ENCODE data around the gene CCDC97.

CCDC97 gene

GRCh38 chr19:41305927-41306793 lies 3.8 kb upstream of the CCDC97 start:
- peaks cover 6% of the 10 kb centered on the region for H3K27me3 Mint-ChIP-seq (ENCODE audit: low read depth, poor library complexity)

GRCh38 chr19:41307090-41307875 lies 2.7 kb upstream of the CCDC97 start:
- Mint-ChIP-seq H3K4me1 (peaks cover 31% of the 10 kb centered on the region), H3K27me3 (ENCODE audit: low read depth, poor library complexity) (peaks cover 6% of the 10 kb centered on the region), H3K9me3 (no peaks in the 10 kb centered on the region), H3K36me3 (ENCODE audit: low read depth) (peaks cover 46% of the 10 kb centered on the region), H3K27ac (peak overlapping the region; percentile 93), H3K4me3 (no peak overlapping the region)
- DNase-seq: no peak
- no peak for TF ChIP-seq CTCF (IDR thresholded peaks at IDR 0.05)

More at GRCh38 chr19:41305927-41306793, 3.8 kb upstream of the CCDC97 start:
- Mint-ChIP-seq H3K36me3 (ENCODE audit: low read depth) (peaks cover 54% of the 10 kb centered on the region), H3K27ac (no peak overlapping the region), H3K4me1 (peaks cover 20% of the 10 kb centered on the region), H3K4me3 (no peak overlapping the region), H3K9me3 (no peaks in the 10 kb centered on the region)
- DNase-seq: no peak
- TF ChIP-seq CTCF (IDR thresholded peaks at IDR 0.05): no peak

- Mint-ChIP-seq H3K4me1 (peaks cover 39% of the 10 kb centered on the region), H3K9me3 (no peaks in the 10 kb centered on the region), H3K4me3 (no peak overlapping the region), H3K36me3 (ENCODE audit: low read depth) (peaks cover 46% of the 10 kb centered on the region), H3K27ac (peak overlapping the region; percentile 93), H3K27me3 (ENCODE audit: low read depth, poor library complexity) (peaks cover 6% of the 10 kb centered on the region)
- DNase-seq: no peak
- TF ChIP-seq CTCF (IDR thresholded peaks at IDR 0.05): no peak
Measured at GRCh38 chr19:41307954-41308449, 2.0 kb upstream of the CCDC97 start.

- Mint-ChIP-seq H3K36me3 (ENCODE audit: low read depth) (peaks cover 46% of the 10 kb centered on the region), H3K27me3 (ENCODE audit: low read depth, poor library complexity) (peaks cover 6% of the 10 kb centered on the region), H3K4me3 (peak overlapping the region; percentile 94), H3K9me3 (no peaks in the 10 kb centered on the region), H3K27ac (peak overlapping the region; percentile 93), H3K4me1 (peaks cover 45% of the 10 kb centered on the region)
- TF ChIP-seq CTCF (IDR thresholded peaks at IDR 0.05): peak; percentile 97
- DNase-seq: peak; percentile 97
Measured at GRCh38 chr19:41308450-41309179, 1.4 kb upstream of the CCDC97 start.

GRCh38 chr19:41309180-41310032 lies 566 bp upstream of the CCDC97 start:
- H3K27ac Mint-ChIP-seq: peak overlapping the region; percentile 95
- peaks cover 6% of the 10 kb centered on the region for H3K27me3 Mint-ChIP-seq (ENCODE audit: low read depth, poor library complexity)
- H3K4me1 Mint-ChIP-seq: peaks cover 46% of the 10 kb centered on the region
- DNase-seq: no peak
- H3K4me3 Mint-ChIP-seq: peak overlapping the region; percentile 94
- H3K36me3 Mint-ChIP-seq (ENCODE audit: low read depth): peaks cover 46% of the 10 kb centered on the region
- TF ChIP-seq CTCF (IDR thresholded peaks at IDR 0.05): no peak
- H3K9me3 Mint-ChIP-seq: no peaks in the 10 kb centered on the region
